Keratinocyte (primary cell): ENCODE data around the gene TCF7. TPM values are rescaled to one million over a fixed set of nuclear protein-coding genes. Genes with fewer than 3 reads are reported as not detected.
"Not testable (repeated sequence)": the region's sequence is repeated elsewhere in the genome, so short reads cannot be mapped to it uniquely, and the experiment has no call there.

Experiments used
- DNase-seq: peaks from one replicate; pipeline ENCODE4 v3.0.0-alpha.2; 2011; ENCODE audit warnings: low read depth, missing footprints, low spot score
- FAIRE-seq: peaks from 2 replicates; lab custom pipeline; 2011; peaks lifted over from hg19 to GRCh38; lab: Jason Lieb, UNC
- H2AFZ ChIP-seq: 2 replicates; pipeline ENCODE4 v1.6.0; 2012; ENCODE audit warnings: low read length, control low read depth, inconsistent platforms; ENCODE audit not compliant: control insufficient read depth
- H3K27ac ChIP-seq: 2 replicates; pipeline ENCODE4 v1.5.1; 2011; ENCODE audit warnings: low read length; ENCODE audit not compliant: control insufficient read depth, insufficient read depth
- H3K27me3 ChIP-seq: 3 replicates; pipeline ENCODE4 v1.6.0; 2011; ENCODE audit warnings: low read length; ENCODE audit not compliant: control insufficient read depth, insufficient read depth; ENCODE audit errors: extremely low read depth
- H3K36me3 ChIP-seq, 2 experiments: 2 replicates in 1 of 2; 3 replicates in 1 of 2; pipeline ENCODE4 v1.5.1; 2011; ENCODE audit warnings: low read length in 2 of 2, mild to moderate bottlenecking in 1 of 2; ENCODE audit not compliant: control insufficient read depth in 2 of 2, insufficient read depth in 2 of 2; ENCODE audit errors: extremely low read depth in 1 of 2
- H3K4me1 ChIP-seq: 3 replicates; pipeline ENCODE4 v1.5.1; 2011; ENCODE audit warnings: low read length; ENCODE audit not compliant: control insufficient read depth, insufficient read depth; ENCODE audit errors: extremely low read depth
- H3K4me2 ChIP-seq: 3 replicates; pipeline ENCODE4 v1.6.0; 2011; ENCODE audit warnings: low read depth, low read length; ENCODE audit not compliant: control insufficient read depth, insufficient read depth; ENCODE audit errors: extremely low read depth
- H3K4me3 ChIP-seq, 3 experiments: fragments of 200-600 bp in 1 of 3; sonication (generic) in 1 of 3; 2 replicates in 2 of 3; 3 replicates in 1 of 3; pipeline ENCODE4 v1.5.1; 2011 to 2016; ENCODE audit warnings: low read length in 3 of 3, mild to moderate bottlenecking in 3 of 3, control low read depth in 2 of 3, inconsistent platforms in 1 of 3, low read depth in 1 of 3, mixed read lengths in 1 of 3, mixed run types in 1 of 3, moderate library complexity in 1 of 3; ENCODE audit not compliant: control insufficient read depth in 2 of 3, insufficient read depth in 2 of 3; ENCODE audit errors: extremely low read depth in 1 of 3
- H3K79me2 ChIP-seq: 2 replicates; pipeline ENCODE4 v1.6.0; 2012; ENCODE audit warnings: low read length; ENCODE audit not compliant: control insufficient read depth, insufficient read depth
- H3K9ac ChIP-seq: 3 replicates; pipeline ENCODE4 v1.6.0; 2011; ENCODE audit warnings: low read length; ENCODE audit not compliant: control insufficient read depth, insufficient read depth; ENCODE audit errors: extremely low read depth
- H3K9me1 ChIP-seq: 3 replicates; pipeline ENCODE4 v1.6.0; 2011; ENCODE audit warnings: low read length; ENCODE audit not compliant: control insufficient read depth, insufficient read depth; ENCODE audit errors: extremely low read depth
- H3K9me3 ChIP-seq: 2 replicates; pipeline ENCODE4 v1.5.1; 2012; ENCODE audit warnings: low read depth, low read length; ENCODE audit not compliant: control insufficient read depth
- H4K20me1 ChIP-seq: 3 replicates; pipeline ENCODE4 v1.6.0; 2011; ENCODE audit warnings: low read length; ENCODE audit not compliant: control insufficient read depth, insufficient read depth; ENCODE audit errors: extremely low read depth
- CTCF ChIP-seq, 3 experiments: IDR thresholded peaks in 1 of 3; conservative IDR thresholded peaks in 1 of 3; optimal IDR thresholded peaks in 1 of 3; 2 replicates in 2 of 3; 3 replicates in 1 of 3; pipeline versions ENCODE3 to v1.5.1; 2011; ENCODE audit warnings: low read length in 3 of 3, mild to moderate bottlenecking in 3 of 3, moderate library complexity in 2 of 3, control low read depth in 1 of 3, inconsistent platforms in 1 of 3; ENCODE audit not compliant: insufficient read depth in 2 of 3; ENCODE audit errors: extremely low read depth in 1 of 3
- EZH2 ChIP-seq: IDR thresholded peaks from one replicate; pipeline ENCODE4 v1.6.1; 2012; ENCODE audit warnings: inconsistent platforms, mild to moderate bottlenecking, low read length, moderate library complexity
- dilution Hi-C: fragments of 300-500 bp; cut with MboI; formaldehyde crosslinking; loops from one replicate; pipeline ENCODE4 v1.7.0; 2020; ENCODE audit warnings: low sequenced_read_pairs; ENCODE audit not compliant: extremely low pct_ligation_motif_present
- polyA plus RNA-seq, 5 experiments: library from polyadenylated mRNA; depleted of rRNA in 3 of 5; stranded (reverse) in 3 of 5; stranded (forward) in 1 of 5; unstranded in 1 of 5; fragments of >200 nt; gene quantifications; 1 replicate in 1 of 5; 2 replicates in 3 of 5; 3 replicates in 1 of 5; pipeline versions ENCODE4 v1.2.1 to v1.2.3, GENCODE V29; 2011 to 2012; ENCODE audit warnings: missing spikeins in 2 of 5, low read depth in 1 of 5, low replicate concordance in 1 of 5

The TCF7 gene
- polyA plus RNA-seq, 1 donor (not counting 4 experiments of a cell fraction or from before 2014, with no cell fraction given) = 0.84 TPM

GRCh38 chr5:134151723-134152122 lies 37.2 kb downstream of the TCF7 start:
- no peaks in the 10 kb centered on the region for H3K4me1 ChIP-seq
- no peak overlapping the region for H2AFZ ChIP-seq
- H3K27me3 ChIP-seq = no peaks in the 10 kb centered on the region
- no peak for FAIRE-seq
- peaks cover 10% of the 10 kb centered on the region for H3K79me2 ChIP-seq
- TF ChIP-seq EZH2 (no peak), CTCF (optimal IDR thresholded peaks at IDR 0.05 in 1 of 3, IDR thresholded peaks at IDR 0.05 in 1 of 3, conservative IDR thresholded peaks at IDR 0.05 in 1 of 3; ENCODE audit: extremely low read depth in 1 of 3, insufficient read depth in 2 of 3, low read length in 3 of 3) (no peak)
- H3K9me3 ChIP-seq = no peaks in the 10 kb centered on the region
- no peak overlapping the region for H3K4me3 ChIP-seq
- H3K27ac ChIP-seq = no peak overlapping the region
- H3K9ac ChIP-seq = no peak overlapping the region
- dilution Hi-C loops = no loop called here
- DNase-seq = no peak
- H4K20me1 ChIP-seq = peaks cover 5% of the 10 kb centered on the region
- H3K4me2 ChIP-seq = no peak overlapping the region
- peaks cover 21 to 35% of the 10 kb centered on the region in 2 experiments for H3K36me3 ChIP-seq
- H3K9me1 ChIP-seq = no peaks in the 10 kb centered on the region

- DNase-seq, dilution Hi-C loops: not testable (repeated sequence)
- peaks cover 10% of the 10 kb centered on the region for H3K79me2 ChIP-seq
These were observed 37.8 kb downstream of the TCF7 start for GRCh38 chr5:134152173-134152832.

DNA sequence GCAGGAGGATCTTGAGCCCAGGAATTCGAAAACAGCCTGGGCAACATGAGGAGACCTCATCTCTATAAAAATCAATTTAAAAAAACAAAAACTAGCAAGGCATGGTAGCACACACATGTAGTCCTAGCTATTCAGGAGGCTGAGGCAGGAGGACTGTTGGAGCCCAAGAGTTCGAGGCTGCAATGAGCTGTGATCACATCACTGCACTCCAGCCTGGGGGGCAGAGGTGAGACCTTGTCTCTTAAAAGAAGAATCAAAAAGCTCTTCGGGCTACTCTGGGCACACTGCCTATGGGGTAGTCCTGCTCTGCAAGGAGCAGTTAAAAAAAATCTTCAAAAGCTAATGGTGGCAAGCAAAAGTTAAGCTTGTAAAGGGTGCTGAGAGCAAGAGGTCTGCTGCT lies 38.8 kb downstream of the TCF7 start:
- no peaks in the 10 kb centered on the region for H3K9me3 ChIP-seq
- no peak overlapping the region for H2AFZ ChIP-seq
- H3K9ac ChIP-seq = no peak overlapping the region
- H3K36me3 ChIP-seq = peaks cover 25 to 32% of the 10 kb centered on the region in 2 experiments
- no peaks in the 10 kb centered on the region for H3K4me1 ChIP-seq
- TF ChIP-seq CTCF (optimal IDR thresholded peaks at IDR 0.05 in 1 of 3, IDR thresholded peaks at IDR 0.05 in 1 of 3, conservative IDR thresholded peaks at IDR 0.05 in 1 of 3; ENCODE audit: extremely low read depth in 1 of 3, insufficient read depth in 2 of 3, low read length in 3 of 3) (no peak), EZH2 (no peak)
- no peaks in the 10 kb centered on the region for H3K9me1 ChIP-seq
- peaks cover 9% of the 10 kb centered on the region for H3K79me2 ChIP-seq
- H3K27me3 ChIP-seq = no peaks in the 10 kb centered on the region
- H3K4me2 ChIP-seq = no peak overlapping the region
- H4K20me1 ChIP-seq = no peaks in the 10 kb centered on the region
- dilution Hi-C loops = no loop called here
- no peak overlapping the region for H3K27ac ChIP-seq
- DNase-seq (no peak), FAIRE-seq (no peak)
- no peak overlapping the region for H3K4me3 ChIP-seq

More at GRCh38 chr5:134152173-134152832, 37.8 kb downstream of the TCF7 start:
- not testable (repeated sequence) for H3K9ac ChIP-seq, H3K9me3 ChIP-seq, H3K4me3 ChIP-seq, H3K4me1 ChIP-seq, H2AFZ ChIP-seq, H3K9me1 ChIP-seq, H3K27ac ChIP-seq, FAIRE-seq, H3K4me2 ChIP-seq, H3K27me3 ChIP-seq, H4K20me1 ChIP-seq
- peaks cover 21 to 31% of the 10 kb centered on the region in 2 experiments for H3K36me3 ChIP-seq
